Amniotic epithelial cell (primary cell): ENCODE data around the gene NAXE.
"Not testable (repeated sequence)": the region's sequence is repeated elsewhere in the genome, so short reads cannot be mapped to it uniquely, and the experiment has no call there.

ENCODE experiments used
- DNase-seq: peaks from one replicate; pipeline ENCODE4 v3.0.0-alpha.2; 2010; ENCODE audit warnings: low read depth

NAXE gene

DNA sequence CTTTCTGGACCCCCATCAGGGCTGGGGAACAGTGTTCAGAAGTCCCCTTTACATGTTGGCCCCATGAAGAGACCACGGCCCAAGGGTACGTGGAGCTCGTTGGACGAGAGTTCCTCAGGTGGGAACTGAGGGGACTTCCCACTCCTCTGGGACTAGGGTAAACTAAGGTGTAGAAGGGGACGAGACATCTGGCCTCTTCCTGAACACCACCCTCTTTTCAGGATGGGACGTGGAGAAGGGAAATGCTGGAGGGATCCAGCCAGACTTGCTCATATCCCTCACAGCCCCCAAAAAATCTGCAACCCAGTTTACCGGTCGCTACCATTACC is 2.0 kb downstream of the NAXE start:
- DNase-seq, result no peak

DNA sequence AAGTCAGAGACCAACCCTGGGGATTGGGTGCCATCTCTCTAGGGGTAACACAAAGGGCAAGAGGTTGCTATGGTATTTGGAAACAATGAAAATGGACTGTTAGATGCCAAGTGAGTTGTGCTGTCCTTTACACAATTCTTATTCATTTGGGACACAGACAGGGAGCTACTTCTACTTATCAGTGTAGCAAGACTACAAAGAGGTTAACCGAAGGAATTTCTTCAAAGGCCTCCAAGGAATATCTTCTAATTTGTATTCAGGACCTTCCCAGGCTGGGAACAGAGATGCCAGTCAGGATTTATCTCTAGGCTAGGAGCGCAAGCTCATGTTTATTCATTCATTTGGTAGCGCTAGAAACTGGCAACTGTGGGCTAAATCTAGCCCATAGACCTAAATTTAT is 2.6 kb downstream of the NAXE start:
- DNase-seq, result no peak

DNA sequence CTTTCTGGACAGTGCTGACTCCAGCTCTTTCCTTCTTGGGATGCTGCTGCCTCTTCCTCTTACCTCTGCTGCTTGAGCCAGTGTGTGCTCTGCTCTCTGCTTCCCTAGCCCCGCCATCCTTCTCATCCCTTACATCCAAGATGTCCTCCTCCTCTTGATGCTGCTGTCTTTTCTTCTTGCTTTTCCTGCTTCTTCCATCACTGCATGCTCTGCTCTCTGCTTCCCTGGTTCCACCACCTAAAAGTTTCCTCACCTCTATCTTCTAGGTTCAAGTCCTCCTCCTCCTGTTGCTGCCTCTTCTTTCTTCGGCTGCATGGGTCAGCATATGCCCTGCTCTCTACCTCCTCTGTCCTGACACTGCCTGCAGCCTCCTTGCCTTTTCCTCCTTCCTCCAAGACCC is 3.4 kb downstream of the NAXE start:
- no peak for DNase-seq

DNA sequence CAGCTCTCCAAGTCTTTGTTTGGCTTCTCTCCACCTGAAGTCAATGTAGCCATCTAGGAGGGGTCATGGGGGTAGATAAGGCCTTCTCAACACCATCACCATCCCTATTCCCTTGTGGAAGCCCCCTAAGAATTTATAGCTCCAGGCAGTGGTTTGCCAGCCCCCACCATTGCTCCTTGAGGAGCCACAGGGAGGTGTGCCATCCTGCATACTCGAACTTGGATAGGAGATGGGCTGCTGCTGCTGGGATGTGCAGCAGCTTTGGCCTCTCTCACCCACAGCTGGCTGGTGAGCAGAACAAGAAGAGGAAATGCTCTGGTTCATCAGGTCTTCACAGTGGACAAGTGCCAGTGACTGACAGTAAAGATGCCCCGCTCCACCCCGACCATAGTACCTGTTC is 4.8 kb downstream of the NAXE start:
- DNase-seq, result no peak

DNA sequence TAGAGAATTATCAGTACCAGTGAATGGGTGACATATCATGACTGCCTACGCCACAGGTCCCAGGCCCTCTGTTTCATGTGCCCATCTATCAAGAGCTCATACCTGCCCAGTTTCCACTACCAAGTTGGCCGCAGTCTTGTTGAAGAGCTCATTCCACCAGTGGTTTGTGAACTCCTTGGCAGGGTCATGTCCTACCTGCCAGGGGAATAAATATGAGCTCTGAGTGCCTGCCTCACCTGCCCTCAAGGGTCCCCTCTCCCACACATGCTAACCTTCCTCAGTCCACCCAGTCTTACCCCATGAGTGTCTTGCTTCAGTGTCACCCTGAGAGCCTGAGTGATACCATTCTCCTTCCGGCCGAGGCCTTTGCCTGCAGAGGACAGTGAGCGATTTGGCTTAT is 6.5 kb downstream of the NAXE start:
- DNase-seq, result no peak

DNA sequence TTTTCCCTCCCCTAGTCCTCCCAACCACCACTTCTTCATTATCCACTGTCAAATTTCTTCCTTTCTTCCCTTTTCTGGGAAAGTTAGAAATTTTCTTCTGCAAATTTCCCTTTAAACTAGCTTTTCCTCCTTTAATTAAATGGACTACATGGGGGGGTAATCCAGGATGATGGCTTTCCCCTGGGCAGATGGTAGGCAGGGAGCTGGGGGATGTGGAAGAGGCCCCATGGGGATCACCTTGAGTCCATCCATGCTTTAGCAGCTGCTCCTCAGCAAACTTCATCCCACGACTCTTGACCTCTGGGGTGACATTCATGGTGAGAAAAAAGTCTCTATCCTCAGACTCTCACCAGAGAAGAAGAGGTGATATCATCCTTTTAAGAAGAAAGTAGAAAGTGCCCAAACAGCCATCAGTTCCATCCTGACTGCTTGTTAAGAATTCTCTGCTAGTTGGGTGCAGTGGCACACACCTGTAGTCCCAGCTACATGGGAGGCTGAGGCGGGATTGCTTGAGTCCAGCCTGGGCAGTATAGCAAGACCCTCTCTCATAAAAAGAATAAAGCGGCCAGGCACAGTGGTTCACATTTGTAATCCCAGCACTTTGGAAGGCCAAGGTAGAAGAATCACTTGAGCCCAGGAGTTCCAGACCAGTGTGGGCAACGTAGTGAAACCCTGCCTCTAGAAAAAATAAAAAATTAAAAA is 7.3 kb downstream of the NAXE start:
- no peak for DNase-seq

DNA sequence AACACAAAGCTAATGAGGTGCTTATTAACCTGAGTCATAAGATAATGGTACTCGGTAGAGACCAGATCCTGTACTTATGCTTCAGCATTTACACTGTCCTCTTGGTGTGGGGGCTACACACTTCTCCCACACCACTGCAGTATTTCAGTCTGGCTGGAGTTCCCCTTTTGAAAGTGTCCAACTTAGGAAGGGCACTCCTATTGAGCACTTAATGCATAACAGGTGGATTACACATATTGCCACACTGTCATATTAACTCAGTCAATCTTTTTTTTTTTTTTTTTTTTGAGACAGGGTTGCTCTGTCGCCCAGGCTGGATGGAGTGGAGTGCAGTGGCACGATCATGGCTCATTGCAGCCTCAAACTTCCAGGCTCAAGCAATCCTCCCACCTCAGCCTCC is 8.2 kb downstream of the NAXE start:
- DNase-seq, result no peak

DNA sequence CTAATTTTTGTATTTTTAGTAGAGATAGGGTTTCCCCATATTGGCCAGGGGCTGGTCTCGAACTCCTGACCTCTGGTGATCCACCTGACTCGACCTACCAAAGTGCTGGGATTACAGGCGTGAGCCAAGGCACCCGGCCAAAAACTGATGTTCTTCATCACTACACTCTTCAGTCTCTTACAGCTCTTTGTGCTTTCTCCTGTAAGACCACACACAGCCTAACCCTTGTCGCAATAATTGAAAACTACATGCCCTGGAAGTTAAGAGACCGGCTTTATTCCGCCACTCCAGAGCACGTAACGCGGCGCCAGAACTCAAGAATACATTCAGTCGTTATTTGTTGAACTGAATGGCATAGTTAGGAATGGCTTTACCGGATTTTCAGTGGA is 9.2 kb downstream of the NAXE start:
- peak; percentile 46 for DNase-seq

DNA sequence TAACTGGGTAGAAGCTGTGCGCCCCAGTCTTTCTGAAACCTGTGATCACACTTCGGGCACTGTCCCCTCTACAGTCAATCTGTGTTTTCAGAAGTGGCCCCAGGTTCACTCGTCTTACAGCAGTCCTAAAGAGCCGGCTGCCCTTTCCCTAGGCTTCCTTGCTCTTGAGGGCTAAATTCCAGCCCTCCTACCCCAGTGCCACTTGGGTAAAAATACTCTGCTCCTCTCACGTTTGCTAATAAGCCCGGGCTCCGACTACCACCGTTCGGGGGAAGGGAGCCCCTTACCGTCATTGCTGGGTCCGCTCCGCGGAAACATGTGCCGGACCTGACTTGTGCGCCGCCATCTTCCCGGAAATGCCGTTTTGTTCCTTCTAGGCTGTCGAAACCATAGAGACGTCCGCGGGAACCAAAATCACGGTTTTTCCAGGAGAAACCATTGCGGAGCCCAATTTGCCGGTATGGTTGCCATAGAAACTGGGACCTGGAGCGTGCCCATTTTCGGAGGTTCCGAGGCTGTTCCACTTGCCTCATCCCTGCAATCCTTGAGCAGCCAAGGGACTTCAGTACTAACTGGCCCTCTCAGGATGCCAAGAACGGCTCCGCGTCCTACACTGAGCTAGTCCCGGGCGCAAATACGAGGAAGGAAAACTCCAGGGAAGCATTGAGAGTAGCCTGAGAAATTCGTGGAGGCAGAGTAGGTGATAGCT is 9.7 kb downstream of the NAXE start, which contains the start of gene GPATCH4:
Gene GPATCH4, minus strand, starts transcription at position 358 of the 709 bp plus-strand sequence.
- peak; percentile 86 for DNase-seq

DNA sequence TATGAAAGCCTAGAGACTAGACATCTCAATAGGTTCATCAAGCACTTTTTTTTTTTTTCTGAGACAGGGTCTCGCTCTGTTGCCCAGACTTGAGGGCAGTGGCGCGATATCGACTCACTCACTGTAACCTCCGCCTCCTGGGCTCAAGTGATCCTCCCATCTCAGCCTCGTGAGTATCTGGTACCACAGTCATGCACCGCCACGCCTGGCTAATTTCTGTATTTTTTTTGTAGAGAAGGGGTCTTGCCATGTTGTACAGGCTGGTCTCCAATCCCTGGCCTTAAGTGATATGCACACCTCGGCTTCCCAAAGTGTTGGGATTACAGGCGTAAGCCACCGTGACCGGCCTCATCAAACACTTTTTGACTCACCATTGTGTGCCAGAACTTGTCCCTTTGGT is 10.3 kb downstream of the NAXE start:
- DNase-seq, result no peak

DNA sequence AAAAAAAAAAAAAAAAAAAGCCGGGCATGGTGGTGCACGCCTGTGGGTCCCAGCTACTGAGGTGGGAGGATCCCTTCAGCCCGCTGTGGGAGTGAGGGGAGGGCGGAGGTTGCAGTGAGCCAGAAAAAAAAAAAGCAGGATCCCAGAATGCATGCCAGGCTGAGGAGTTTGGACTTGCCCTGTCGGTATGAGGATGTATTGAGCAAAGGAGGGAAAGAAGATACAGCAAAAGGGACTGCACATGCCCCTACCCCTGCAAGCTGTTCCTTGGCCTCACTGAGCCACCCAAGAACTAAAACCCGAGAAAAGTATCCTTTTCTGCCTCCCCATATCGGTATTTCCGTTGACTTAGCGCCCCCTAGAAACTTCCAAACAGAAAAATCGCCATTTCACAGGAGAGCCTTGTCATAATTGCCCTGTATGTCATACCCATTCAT is 11.0 kb downstream of the NAXE start:
- DNase-seq, result no peak

DNA sequence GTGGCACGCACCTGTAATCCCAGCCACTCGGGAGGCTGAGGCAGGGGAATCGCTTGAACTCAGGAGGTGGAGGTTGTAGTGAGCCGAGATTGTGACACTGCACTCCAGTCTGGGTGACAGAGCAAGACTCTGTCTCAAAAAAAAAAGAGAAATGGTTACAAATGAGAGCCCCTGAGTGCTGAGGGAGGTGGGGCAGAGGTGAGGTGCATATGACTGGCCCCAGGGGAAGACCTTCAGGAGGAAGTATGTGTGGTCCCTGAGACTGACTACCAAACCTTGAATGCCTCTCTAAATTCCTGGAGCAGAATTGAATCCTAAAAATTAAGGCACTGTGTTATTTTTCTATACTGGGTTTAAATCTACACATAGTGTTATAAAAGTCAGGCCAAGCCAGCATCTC is 15.8 kb downstream of the NAXE start:
- DNase-seq, result not testable (repeated sequence)

DNA sequence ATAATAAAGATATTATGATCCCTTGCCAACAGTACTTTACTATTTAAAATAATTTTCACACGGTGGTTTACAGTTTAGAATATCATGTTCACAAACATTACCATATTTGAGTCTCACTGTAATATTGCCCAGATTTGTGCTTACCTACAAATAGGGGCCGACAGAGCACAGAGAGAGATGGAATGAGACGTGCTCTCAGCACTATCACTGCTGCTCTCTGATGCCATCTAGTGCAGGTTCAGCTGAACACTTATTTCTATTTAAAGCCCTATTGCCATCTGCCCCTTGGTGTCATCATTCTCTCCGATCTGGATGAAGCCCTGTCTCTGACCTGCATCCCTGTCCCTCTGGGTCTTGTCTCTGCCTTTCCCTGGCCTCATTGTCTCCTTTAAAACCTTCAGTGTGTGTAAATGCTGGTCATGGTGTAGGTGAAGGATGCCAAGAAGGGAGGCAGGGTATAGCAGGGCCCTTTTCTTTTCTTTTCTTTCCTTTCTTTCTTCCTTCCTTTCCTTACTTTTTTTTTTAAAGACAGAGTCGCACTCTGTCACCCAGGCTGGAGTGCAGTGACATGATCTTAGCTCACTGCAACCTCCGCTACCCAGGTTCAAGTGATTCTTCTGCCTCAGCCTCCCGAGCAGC is 16.6 kb downstream of the NAXE start:
- DNase-seq, result peak; percentile 71

DNA sequence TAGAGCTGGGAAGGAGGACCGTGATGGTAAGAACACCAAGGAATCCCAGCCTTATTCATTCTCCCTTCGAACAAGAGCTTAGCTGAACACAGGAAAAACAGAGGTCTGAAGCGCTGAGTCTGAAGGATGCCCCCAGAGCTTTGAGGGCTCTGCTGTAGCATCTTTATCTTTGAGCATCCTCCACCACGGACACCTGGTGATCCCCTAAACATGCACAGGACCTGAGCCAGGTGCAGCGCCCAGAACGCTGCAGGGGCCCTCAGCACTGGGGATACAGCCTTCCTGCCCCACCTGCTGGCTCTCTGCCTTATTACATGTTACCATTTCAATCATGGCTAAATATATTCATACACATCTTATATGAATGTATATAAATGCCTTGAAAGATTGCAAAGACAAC is 17.4 kb downstream of the NAXE start:
- no peak for DNase-seq

DNA sequence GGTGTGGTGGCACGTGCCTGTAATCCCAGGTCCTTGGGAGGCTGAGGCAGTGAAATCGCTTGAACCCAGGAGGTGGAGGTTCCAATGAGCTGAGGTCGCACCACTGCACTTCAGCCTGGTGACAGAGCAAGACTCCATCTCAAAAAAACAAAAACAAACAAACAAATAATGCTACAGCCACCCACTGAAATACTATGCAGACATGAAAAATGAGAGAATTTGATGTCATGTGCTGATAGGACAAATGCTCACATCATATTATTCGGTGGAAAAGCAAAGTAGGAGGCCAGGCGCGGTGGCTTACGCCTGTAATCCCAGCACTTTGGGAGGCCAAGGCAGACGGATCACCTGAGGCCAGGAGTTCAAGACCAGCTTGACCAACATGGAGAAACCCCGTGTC is 18.5 kb downstream of the NAXE start:
- not testable (repeated sequence) for DNase-seq

DNA sequence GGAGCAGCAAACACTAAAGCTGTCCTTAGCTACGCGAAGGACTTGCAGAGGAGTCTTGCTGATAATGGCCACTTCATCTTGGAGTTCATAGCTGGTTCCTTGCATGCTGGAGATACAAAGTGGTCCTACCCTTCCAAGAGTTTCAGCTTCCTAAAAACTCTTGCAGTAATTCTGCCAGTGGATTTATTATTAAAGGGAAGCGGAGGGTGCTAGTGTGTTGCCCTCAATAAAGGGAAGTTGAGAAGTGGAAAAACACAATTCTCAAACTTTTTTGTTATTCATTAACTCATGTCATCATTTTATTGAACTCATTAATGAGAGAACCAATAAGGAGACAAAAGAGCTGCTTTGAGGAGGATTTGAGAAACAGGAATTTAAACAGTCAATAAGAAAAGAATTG is 21.1 kb downstream of the NAXE start:
- no peak for DNase-seq

DNA sequence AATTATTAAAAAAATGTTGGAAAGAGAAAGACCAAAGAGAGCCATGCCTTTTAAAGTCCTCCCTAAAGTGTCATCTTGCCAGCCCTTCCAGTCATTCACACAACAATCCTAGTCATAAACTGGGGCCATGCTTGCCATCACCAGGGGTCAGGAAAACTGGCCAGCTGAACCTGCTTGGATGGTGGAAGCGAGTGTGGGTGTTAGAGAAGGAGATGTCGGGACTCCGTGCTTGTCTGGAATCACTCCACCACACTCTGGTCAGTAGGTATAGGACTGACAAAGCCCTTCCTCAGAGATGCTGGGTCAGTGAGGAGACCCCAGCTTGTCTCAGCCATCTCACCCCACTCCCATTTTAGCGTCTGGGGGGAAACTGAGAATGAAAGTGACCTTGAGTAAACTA is 24.4 kb downstream of the NAXE start:
- DNase-seq, result no peak

DNA sequence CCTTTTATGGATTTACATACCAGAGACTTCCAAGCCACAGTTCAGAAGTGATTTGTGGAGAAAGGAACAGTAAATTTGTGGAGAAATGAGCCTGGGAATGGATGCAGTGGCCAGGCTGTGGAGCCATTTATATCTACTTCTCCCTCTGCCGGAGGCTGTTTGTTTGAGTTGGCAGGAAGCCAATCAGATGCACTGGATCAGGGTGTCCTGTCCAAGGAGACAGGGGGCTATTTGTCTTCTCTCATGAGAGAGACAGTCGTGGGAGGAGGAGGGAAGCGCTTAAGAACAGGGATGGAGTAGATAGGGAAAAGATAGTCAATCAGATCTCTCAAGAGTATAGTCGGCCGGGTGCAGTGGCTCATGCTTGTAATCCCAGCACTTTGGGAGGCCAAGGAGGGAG is 24.9 kb downstream of the NAXE start:
- peak; percentile 98 for DNase-seq

DNA sequence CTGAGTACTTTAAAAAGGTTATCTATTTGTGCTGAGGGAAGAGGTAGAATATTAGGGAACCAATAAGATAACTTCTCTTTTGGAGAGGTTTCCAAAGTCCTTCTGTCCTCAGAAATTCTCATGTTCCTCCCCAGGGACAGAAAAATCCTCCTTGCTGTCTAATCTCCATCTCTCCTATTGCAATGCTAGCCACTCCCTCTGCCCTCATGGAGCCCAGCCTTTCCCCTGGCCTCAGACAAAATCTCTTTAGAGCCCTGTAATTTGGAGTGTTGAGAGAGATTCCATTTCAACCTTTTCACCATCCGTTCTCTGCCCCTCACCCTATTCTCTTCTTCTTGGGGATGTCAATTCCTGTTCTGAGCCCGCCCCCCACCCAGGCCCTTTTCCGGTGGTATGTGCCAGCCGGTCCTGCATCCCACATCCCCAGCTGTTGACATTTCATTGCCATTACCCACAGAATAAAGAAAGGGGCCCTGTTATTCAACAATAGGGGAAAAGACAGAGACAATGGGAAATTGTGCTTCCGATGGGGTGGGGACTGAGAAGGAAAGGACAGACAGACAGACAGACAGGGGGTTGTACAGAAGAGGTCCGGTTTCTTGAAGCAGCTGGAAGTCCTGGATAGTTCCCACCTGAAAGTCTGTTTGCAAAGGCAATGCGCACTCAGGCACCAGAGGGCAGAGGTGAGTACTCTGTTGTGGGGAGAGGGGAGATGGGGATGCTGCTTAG is 27.4 kb downstream of the NAXE start, which contains the start of gene HAPLN2:
Gene HAPLN2, plus strand, starts transcription at position 563 of the 729 bp plus-strand sequence. CDS start 4,076 bp downstream, outside the sequence.
- DNase-seq, result peak; percentile 17

DNA sequence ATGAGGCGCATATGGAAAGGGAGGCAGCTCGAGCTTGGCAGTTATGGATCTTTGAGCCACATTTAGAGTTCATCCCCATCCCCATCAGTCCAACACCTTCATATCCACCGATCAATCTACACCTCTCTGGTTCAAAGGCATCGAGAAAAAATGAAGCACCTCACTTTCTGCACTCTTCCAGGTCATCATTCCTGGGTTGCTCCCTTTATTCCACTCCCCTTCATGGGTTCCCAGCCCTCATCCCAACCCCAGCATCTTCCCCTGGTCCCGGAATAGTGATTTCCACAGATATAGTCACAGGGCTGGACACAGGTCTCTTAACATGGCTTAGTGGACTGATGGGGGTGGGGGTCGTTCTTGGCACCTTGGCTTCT is 28.0 kb downstream of the NAXE start:
- no peak for DNase-seq

DNA sequence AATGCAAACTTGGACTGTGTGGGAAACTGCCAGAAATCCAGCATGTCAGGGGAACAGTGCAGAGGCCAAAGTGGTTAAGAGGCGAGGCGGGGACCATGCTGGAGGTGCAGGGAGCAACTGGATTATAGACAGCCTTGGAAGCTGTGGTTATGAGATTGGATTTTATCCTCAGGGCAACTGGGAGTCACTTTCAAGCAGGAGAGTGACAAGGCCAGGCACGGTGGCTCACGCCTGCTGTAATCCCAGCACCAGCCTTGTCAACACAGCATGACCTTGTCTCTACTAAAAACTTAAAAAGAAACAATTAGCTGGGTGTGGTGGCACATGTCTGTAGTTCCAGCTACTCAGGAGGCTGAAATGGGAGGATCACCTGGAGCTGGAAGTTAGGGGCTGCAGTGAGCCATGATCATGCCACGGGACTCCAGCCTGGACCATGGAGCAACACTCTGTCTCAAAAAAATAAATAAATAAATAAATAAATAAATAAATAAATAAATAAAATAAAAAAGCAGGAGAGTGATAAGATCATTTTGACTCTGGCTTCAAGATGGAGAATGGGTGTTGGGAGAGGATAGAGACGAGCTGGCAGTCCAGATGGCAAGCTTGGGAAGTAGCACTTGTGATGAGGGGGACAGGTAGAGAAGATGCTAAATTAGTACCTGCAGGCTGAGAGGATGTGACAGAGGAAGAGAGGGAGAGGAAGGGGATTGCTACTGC is 31.2 kb downstream of the NAXE start:
- no peak for DNase-seq
